Loucy (cell line): Measurements from ENCODE around the gene FARS2.

ENCODE experiments used
- H2AFZ ChIP-seq: fragments of 200-600 bp; sonication (generic); 2 replicates; pipeline ENCODE4 v1.6.0; 2016; ENCODE audit warnings: antibody characterized with exemption, mild to moderate bottlenecking, low read length, moderate library complexity
- H3F3A ChIP-seq: fragments of 200-600 bp; 2 replicates; pipeline ENCODE4 v1.6.0; 2016; ENCODE audit warnings: antibody characterized with exemption, low read depth, mild to moderate bottlenecking
- H3K27me3 ChIP-seq: fragments of 200-600 bp; sonication (generic); 2 replicates; pipeline ENCODE4 v1.6.1; 2014; ENCODE audit warnings: low read length, mild to moderate bottlenecking; ENCODE audit not compliant: insufficient read depth, poor library complexity, severe bottlenecking
- H3K36me3 ChIP-seq: fragments of 200-600 bp; sonication (generic); 2 replicates; pipeline ENCODE4 v1.6.1; 2016; ENCODE audit warnings: low read length; ENCODE audit not compliant: insufficient read depth
- H3K4me1 ChIP-seq: fragments of 200-600 bp; sonication (generic); 2 replicates; pipeline ENCODE4 v1.5.1; 2014; ENCODE audit warnings: low read length, mild to moderate bottlenecking; ENCODE audit not compliant: insufficient read depth, poor library complexity, severe bottlenecking
- H3K4me2 ChIP-seq: fragments of 200-600 bp; sonication (generic); 2 replicates; pipeline ENCODE4 v1.6.0; 2014; ENCODE audit warnings: antibody characterized with exemption, low read length, low read depth, mild to moderate bottlenecking; ENCODE audit not compliant: poor library complexity, severe bottlenecking
- H3K4me3 ChIP-seq: fragments of 200-600 bp; sonication (generic); 2 replicates; pipeline ENCODE4 v1.5.1; 2014; ENCODE audit warnings: low read length, mild to moderate bottlenecking, mixed read lengths; ENCODE audit not compliant: poor library complexity, severe bottlenecking
- H3K79me2 ChIP-seq: fragments of 200-600 bp; sonication (generic); 2 replicates; pipeline ENCODE4 v1.6.1; 2014; ENCODE audit warnings: low read length; ENCODE audit not compliant: insufficient read depth
- H3K9ac ChIP-seq: fragments of 200-600 bp; sonication (generic); 2 replicates; pipeline ENCODE4 v1.6.0; 2014; ENCODE audit warnings: mild to moderate bottlenecking, low read depth, low read length, moderate library complexity; ENCODE audit not compliant: poor library complexity, severe bottlenecking
- H3K9me2 ChIP-seq: fragments of 200-600 bp; sonication (generic); replicated peaks from 2 replicates; pipeline ENCODE4 v1.6.1; 2016; ENCODE audit warnings: low read depth, low read length, mixed read lengths
- H3K9me3 ChIP-seq: fragments of 200-600 bp; sonication (generic); 2 replicates; pipeline ENCODE4 v1.6.1; 2014; ENCODE audit warnings: mild to moderate bottlenecking, antibody characterized with exemption, low read length, low read depth; ENCODE audit not compliant: insufficient read depth
- H4K20me1 ChIP-seq: fragments of 200-600 bp; sonication (generic); 2 replicates; pipeline ENCODE4 v1.6.0; 2014; ENCODE audit warnings: antibody characterized with exemption, low read length, mild to moderate bottlenecking; ENCODE audit not compliant: insufficient read depth, poor library complexity, severe bottlenecking
- EZH2phosphoT487 ChIP-seq: fragments of 200-600 bp; IDR thresholded peaks from 2 replicates; pipeline ENCODE4 v1.6.1; 2018; ENCODE audit warnings: antibody characterized with exemption, mild to moderate bottlenecking, moderate library complexity, borderline replicate concordance
- TF ChIP-seq, protein P1 (sequence below): fragments of 200-600 bp; sonication (generic); conservative IDR thresholded peaks from 2 replicates; pipeline ENCODE4 v1.5.1; 2014; ENCODE audit warnings: mild to moderate bottlenecking, antibody characterized with exemption, low read length

Gene FARS2

DNA sequence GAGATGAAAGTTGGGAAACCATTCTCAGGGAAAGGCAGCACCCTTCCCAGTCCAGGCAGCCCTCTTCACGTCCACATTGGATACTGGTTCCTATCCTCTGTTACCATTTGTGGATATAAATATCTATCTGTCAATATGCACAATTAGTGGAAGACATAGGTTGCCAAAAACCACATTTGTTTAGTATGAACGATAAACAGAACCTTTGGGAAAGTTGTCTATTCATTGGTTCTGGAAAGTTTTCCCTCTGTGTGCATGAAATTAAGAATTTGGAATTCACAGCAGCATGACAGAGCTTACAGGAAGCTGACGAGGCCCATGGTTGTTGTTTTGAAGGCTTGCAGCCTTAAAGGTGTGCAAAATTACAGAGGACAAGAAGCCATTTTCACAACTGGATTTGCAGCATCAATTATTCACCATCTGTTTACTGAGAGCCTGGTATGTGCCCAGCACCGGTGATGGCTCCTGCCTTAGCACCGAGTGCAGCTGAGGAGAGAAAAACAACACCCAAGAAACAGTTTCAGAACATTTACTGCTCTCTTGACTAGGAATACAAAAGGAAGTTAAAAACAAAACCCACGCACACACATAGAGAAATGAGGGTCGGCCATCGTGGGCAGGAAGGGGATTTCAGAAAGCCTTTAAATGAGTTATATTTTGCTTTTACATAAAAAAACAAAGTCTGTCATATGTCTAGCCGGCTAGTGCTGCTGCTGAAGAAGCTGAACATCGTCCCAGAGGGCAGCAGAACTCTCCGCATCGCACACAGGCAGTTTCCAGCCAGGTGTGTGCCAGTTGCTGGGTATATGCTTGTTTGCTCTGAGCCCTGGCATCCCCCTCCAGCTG, 319.6 kb downstream of the FARS2 start:
- Histone ChIP-seq H3F3A (no peaks in the 10 kb centered on the region), H3K9ac (no peak overlapping the region), H3K36me3 (no peaks in the 10 kb centered on the region), H3K79me2 (no peaks in the 10 kb centered on the region), H3K4me1 (no peaks in the 10 kb centered on the region), H4K20me1 (no peaks in the 10 kb centered on the region), H3K27me3 (no peaks in the 10 kb centered on the region), H3K9me2 (no peaks in the 10 kb centered on the region), H3K9me3 (peaks cover 1% of the 10 kb centered on the region; the same call in 1 of the 2 replicates), H3K4me2 (peak overlapping the region; percentile 7), H2AFZ (no peak overlapping the region; the same call in 1 of the 2 replicates), H3K4me3 (no peak overlapping the region)
- no peak for TF ChIP-seq EZH2phosphoT487
- TF ChIP-seq, protein P1, sequence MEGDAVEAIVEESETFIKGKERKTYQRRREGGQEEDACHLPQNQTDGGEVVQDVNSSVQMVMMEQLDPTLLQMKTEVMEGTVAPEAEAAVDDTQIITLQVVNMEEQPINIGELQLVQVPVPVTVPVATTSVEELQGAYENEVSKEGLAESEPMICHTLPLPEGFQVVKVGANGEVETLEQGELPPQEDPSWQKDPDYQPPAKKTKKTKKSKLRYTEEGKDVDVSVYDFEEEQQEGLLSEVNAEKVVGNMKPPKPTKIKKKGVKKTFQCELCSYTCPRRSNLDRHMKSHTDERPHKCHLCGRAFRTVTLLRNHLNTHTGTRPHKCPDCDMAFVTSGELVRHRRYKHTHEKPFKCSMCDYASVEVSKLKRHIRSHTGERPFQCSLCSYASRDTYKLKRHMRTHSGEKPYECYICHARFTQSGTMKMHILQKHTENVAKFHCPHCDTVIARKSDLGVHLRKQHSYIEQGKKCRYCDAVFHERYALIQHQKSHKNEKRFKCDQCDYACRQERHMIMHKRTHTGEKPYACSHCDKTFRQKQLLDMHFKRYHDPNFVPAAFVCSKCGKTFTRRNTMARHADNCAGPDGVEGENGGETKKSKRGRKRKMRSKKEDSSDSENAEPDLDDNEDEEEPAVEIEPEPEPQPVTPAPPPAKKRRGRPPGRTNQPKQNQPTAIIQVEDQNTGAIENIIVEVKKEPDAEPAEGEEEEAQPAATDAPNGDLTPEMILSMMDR: no peak

DNA sequence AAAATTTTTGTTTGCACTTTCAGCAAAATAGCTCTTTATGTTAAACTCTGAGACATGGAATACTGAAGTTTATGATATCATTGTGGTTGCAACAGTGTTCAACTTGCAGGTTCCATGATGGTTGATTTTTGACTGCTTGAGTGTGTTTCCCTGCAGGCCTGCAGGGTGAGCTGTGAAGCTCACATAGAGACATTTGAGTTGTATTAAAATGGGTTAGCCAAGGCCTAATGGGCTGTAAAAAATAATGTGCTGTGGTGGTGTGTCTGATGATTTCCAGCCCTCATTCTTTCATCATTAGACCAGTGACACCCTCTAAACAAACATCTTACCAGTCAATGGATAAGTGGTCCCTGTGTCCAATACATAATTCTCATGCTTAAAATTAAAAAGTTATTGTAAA, 321.4 kb downstream of the FARS2 start:
- Histone ChIP-seq H4K20me1 (no peaks in the 10 kb centered on the region), H3K9me2 (no peaks in the 10 kb centered on the region), H3K4me2 (no peak overlapping the region), H3K36me3 (no peaks in the 10 kb centered on the region), H3K9me3 (peaks cover 7% of the 10 kb centered on the region; the same call in 1 of the 2 replicates), H3F3A (no peaks in the 10 kb centered on the region), H2AFZ (no peak overlapping the region), H3K4me1 (no peaks in the 10 kb centered on the region), H3K79me2 (no peaks in the 10 kb centered on the region), H3K9ac (no peak overlapping the region), H3K27me3 (no peaks in the 10 kb centered on the region), H3K4me3 (no peak overlapping the region)
- TF ChIP-seq, protein P1: peak; percentile 43
- no peak for TF ChIP-seq EZH2phosphoT487

DNA sequence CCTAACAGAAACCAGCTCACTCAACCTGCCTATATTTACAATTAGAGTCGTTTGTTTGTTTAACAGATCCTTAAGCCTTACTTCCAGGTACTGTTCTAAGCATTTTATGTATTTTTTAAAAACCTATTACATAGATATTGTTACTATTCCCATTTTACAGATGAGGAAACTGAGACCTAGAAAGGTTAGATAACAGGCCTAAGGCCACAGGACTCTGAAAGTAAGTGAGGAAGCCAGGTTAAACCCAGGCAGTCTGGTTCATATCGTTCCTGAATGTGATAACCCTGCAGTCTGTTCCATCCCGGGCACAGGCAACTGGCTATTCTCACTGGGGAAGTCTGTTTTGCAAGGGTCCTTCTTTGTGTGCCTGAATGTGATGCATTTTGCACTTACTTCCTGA, 322.2 kb downstream of the FARS2 start:
- Histone ChIP-seq H3K27me3 (no peaks in the 10 kb centered on the region), H2AFZ (no peak overlapping the region), H3K4me2 (no peak overlapping the region), H3K4me1 (no peaks in the 10 kb centered on the region), H3K9me3 (peaks cover 7% of the 10 kb centered on the region; the same call in 1 of the 2 replicates), H3F3A (no peaks in the 10 kb centered on the region), H3K4me3 (no peak overlapping the region), H3K79me2 (no peaks in the 10 kb centered on the region), H3K9me2 (no peaks in the 10 kb centered on the region), H3K36me3 (no peaks in the 10 kb centered on the region), H4K20me1 (no peaks in the 10 kb centered on the region), H3K9ac (no peak overlapping the region)
- no peak for TF ChIP-seq EZH2phosphoT487
